ENCODE results near the gene PLA2G4D.

Gene PLA2G4D

GRCh38 chr15:42121021-42121420 lies 26.7 kb upstream of the PLA2G4D start:
- no peak overlapping the region for H3K4me2 ChIP-seq (ENCODE audit: low read length)
- H3K4me1 ChIP-seq = no peaks in the 10 kb centered on the region
- H3K4me3 ChIP-seq (ENCODE audit: low read depth, low read length) = no peak overlapping the region
- H3K9ac ChIP-seq = no peak overlapping the region
- no peak for TF ChIP-seq CTCF (IDR thresholded peaks at IDR 0.05)
- H2AFZ ChIP-seq = no peak overlapping the region
- no peak overlapping the region for H3K27ac ChIP-seq
- no peaks in the 10 kb centered on the region for H3K27me3 ChIP-seq (ENCODE audit: control insufficient read depth, insufficient read depth, low read length)
- H3K79me2 ChIP-seq = no peaks in the 10 kb centered on the region
- H3K36me3 ChIP-seq (ENCODE audit: control insufficient read depth, insufficient read depth, low read length) = no peaks in the 10 kb centered on the region
- no peaks in the 10 kb centered on the region for H3K9me3 ChIP-seq (ENCODE audit: control insufficient read depth, low read length)

- Histone ChIP-seq H3K4me2 (ENCODE audit: low read length) (no peak overlapping the region), H3K27me3 (ENCODE audit: control insufficient read depth, insufficient read depth, low read length) (no peaks in the 10 kb centered on the region), H3K4me1 (no peaks in the 10 kb centered on the region), H3K36me3 (ENCODE audit: control insufficient read depth, insufficient read depth, low read length) (no peaks in the 10 kb centered on the region), H3K9me3 (ENCODE audit: control insufficient read depth, low read length) (no peaks in the 10 kb centered on the region), H3K79me2 (no peaks in the 10 kb centered on the region), H3K27ac (no peak overlapping the region), H3K9ac (no peak overlapping the region), H2AFZ (no peak overlapping the region), H3K4me3 (ENCODE audit: low read depth, low read length) (no peak overlapping the region)
- TF ChIP-seq CTCF (IDR thresholded peaks at IDR 0.05) = no peak
Observed at GRCh38 chr15:42120285-42120684, 25.9 kb upstream of the PLA2G4D start.

- Histone ChIP-seq H2AFZ (no peak overlapping the region), H3K9ac (no peak overlapping the region), H3K27ac (no peak overlapping the region), H3K79me2 (no peaks in the 10 kb centered on the region), H3K4me1 (no peaks in the 10 kb centered on the region), H3K36me3 (ENCODE audit: control insufficient read depth, insufficient read depth, low read length) (no peaks in the 10 kb centered on the region), H3K4me3 (ENCODE audit: low read depth, low read length) (no peak overlapping the region), H3K4me2 (ENCODE audit: low read length) (no peak overlapping the region), H3K27me3 (ENCODE audit: control insufficient read depth, insufficient read depth, low read length) (no peaks in the 10 kb centered on the region), H3K9me3 (ENCODE audit: control insufficient read depth, low read length) (no peaks in the 10 kb centered on the region)
- TF ChIP-seq CTCF (IDR thresholded peaks at IDR 0.05) = no peak
Observed at GRCh38 chr15:42119446-42119760, 25.0 kb upstream of the PLA2G4D start.

DNA sequence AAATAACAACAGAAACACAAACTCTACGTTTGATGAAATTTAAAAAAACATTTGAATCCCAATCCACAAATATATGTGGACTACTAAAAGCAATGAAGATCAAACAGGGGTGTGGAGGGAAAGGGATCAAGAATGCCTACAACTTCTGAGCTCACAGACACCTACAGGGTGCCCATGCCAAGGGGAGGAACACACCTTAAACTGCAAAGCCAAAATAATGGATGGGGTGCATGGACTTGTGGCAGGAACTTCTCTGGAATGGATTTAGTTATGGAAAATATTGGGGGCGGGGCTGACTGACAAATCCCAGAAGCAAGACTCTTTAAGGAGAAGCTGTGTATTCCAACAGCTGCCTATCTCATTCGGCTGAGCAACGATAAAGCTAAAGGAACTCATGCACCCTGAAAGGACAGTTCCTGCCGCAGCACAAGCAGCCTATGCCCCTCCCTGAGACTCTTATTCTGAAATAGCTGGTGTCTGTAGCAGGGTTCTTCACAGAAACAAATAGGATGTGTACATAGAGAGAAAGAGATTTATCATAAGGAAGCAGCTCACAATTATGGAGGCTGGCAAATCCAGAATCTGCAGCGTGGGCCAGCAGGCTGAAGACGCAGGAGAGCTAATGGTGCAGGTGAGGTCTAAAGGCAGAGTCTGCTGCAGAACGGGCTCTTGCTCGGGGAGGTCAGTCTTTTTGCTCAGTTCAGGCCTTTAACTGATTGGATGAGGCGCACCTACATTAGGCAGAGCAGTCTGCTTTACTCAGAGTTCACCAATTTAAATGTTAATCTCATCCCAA lies 24.5 kb upstream of the PLA2G4D start:
- Histone ChIP-seq H2AFZ (no peak overlapping the region), H3K4me3 (ENCODE audit: low read depth, low read length) (no peak overlapping the region), H3K36me3 (ENCODE audit: control insufficient read depth, insufficient read depth, low read length) (no peaks in the 10 kb centered on the region), H3K4me2 (ENCODE audit: low read length) (no peak overlapping the region), H3K4me1 (no peaks in the 10 kb centered on the region), H3K27me3 (ENCODE audit: control insufficient read depth, insufficient read depth, low read length) (no peaks in the 10 kb centered on the region), H3K79me2 (no peaks in the 10 kb centered on the region), H3K27ac (no peak overlapping the region), H3K9me3 (ENCODE audit: control insufficient read depth, low read length) (no peaks in the 10 kb centered on the region), H3K9ac (no peak overlapping the region)
- TF ChIP-seq CTCF (IDR thresholded peaks at IDR 0.05) = no peak

DNA sequence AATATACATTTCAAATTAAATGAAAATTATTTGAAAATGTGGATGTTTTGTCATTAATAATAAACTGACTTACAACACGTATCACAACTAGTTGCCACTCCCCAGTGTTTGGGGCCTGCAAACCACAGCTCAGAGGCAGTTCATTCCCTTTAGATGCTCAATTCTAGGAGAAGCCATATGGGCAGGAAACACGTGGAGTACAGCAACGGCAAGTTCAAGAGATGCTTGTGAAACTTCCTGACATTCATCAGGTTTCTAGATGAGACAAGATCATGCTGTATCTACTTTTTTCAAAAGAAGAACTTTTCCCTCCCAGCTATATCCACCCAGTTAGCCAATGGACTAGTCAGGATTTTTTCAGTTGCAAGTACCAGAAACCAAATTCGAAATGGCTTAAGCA lies 17.6 kb upstream of the PLA2G4D start:
- TF ChIP-seq CTCF (IDR thresholded peaks at IDR 0.05) = no peak

More for the DNA sequence above, 17.6 kb upstream of the PLA2G4D start:
- Histone ChIP-seq H3K27me3 (ENCODE audit: control insufficient read depth, insufficient read depth, low read length) (no peaks in the 10 kb centered on the region), H3K9me3 (ENCODE audit: control insufficient read depth, low read length) (no peaks in the 10 kb centered on the region), H3K4me3 (ENCODE audit: low read depth, low read length) (no peak overlapping the region), H3K27ac (no peak overlapping the region), H3K9ac (no peak overlapping the region), H3K4me1 (no peaks in the 10 kb centered on the region), H3K4me2 (ENCODE audit: low read length) (no peak overlapping the region), H3K36me3 (ENCODE audit: control insufficient read depth, insufficient read depth, low read length) (no peaks in the 10 kb centered on the region), H3K79me2 (no peaks in the 10 kb centered on the region), H2AFZ (no peak overlapping the region)

Data from parathyroid adenoma (tissue), 2 donors.